Endothelial cell of hepatic sinusoid (primary cell): ENCODE measurements around the gene TATDN2.

ENCODE experiments used
- in situ Hi-C: cut with HindIII; loops from 2 replicates; pipeline ENCODE4 v1.10.0; 2017; ENCODE audit warnings: low sequenced_read_pairs

TATDN2 gene

DNA sequence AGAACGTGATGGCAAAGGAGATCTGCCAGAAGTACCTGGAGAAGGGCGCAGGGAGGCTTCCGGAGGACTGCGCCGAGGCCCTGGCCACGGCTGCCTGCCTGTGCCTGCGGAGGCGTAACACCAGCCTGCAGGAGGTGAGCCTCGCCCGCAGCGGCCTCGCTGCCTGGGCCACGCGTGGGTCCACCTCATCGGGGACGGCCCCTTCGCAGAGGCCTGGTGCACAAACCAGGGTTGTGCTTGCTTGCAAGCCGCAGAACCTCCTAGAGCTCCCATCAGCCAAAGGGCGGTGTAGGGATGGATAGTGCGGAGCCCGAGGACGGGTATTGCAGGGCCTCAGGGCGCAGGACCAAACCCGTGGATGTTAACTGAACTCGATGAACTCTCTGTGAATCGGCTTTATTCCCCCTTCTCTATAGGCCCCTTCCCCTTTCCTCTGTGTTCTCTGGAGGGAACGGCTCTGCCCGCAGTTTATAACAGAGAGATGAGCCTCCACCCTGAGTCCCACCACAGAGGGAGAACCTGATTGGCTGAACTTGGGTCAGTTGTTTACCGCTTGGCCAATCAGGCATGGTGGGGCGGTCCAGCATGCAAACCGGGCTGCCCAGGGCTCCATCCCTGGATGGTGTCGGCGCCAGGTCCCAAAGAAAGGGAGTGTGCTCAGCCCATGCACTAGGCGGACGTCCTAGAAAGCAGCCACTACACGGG, 13.6 kb upstream of the TATDN2 start:
- in situ Hi-C loops: no loop called here

GRCh38 chr3:10235551-10235950, 12.7 kb upstream of the TATDN2 start:
- in situ Hi-C loops: no loop called here

- in situ Hi-C loops: no loop called here
Observed at GRCh38 chr3:10238345-10239183, 9.7 kb upstream of the TATDN2 start.

GRCh38 chr3:10240799-10241198, 7.5 kb upstream of the TATDN2 start:
- in situ Hi-C loops: loop anchor here (10.0 kb wide), 1 partner anchor 76 kb away; the partner anchor contains the start of gene IRAK2

DNA sequence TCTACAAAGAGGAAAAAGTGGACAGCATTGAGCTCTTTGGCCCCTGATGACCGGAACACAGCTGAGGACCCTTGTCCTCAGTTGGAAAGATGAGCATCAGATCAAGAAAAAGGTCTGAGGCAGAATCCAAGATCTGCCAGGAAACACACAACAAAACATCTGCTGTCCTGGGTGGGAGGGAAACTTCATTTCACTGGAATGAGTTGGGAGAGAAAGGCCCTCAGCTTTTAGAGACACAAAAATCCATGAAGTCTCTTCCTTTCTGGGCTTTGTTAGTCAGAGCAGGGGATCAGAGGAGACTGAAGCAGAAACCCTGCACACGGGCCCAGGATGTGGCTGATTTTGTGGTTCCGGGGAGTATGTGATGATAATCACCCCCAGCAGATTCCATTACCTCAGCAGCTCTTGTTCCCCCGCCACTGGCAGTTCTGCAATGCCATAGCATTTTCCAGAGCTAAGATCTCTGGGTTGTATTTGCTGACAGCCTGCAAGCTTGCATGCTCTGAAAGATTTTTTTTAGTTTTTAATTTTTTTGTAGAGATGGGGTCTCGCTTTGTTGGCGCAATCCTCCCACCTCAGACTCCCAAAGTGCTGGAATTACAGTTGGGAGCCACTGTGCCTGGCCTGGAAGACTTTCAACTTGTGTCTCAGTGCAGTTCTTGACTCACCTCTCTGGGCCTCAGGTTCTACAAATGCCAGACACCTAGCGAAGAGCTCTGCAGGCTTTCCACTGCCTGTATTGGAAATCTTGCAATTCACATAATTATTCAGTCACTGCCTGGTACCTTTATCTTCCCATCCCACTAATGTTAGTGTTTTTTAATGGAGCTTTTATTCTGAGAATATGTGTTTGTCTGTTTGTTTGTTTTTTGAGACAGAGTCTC, 5.8 kb upstream of the TATDN2 start:
- in situ Hi-C loops: loop anchor here (10.0 kb wide), 1 partner anchor 78 kb away; the partner anchor contains the start of gene IRAK2

- in situ Hi-C loops: loop anchor here (10.0 kb wide), 1 partner anchor 79 kb away; the partner anchor contains the start of gene IRAK2
Observed at GRCh38 chr3:10244009-10244408, 4.2 kb upstream of the TATDN2 start.

DNA sequence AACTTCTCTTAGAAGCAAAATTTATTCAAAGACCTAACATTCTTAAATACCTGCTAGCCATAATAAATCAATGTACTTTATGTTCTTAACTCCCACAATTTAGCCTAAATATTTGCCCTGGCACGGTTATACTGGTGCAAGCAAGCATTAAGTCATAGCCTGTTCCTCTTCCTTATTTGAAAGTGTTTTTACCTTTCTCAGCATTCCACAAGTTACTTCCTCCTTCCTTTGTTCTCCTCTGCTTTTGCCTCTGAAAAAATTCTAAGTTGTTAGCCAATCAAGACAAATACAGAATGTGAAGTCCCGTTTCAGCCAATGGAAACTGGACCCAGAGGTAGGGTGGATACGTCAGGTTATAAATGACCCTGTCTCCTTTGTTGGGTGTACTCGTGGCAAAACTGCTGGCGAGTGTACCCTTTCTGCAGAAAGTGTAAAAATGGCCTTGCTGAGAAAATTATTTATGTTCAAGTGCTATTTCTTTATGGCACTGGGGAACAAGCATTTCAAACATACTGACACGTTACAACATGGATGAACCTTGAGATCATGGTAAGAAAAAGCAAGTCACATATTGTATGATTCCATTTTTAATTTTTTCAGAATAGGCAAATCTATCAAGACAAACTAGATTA, 3.1 kb upstream of the TATDN2 start:
- in situ Hi-C loops: loop anchor here (5.0 to 10.0 kb wide), 2 partner anchors 43 to 80 kb away; partner anchors contain the start of gene IRAK2

DNA sequence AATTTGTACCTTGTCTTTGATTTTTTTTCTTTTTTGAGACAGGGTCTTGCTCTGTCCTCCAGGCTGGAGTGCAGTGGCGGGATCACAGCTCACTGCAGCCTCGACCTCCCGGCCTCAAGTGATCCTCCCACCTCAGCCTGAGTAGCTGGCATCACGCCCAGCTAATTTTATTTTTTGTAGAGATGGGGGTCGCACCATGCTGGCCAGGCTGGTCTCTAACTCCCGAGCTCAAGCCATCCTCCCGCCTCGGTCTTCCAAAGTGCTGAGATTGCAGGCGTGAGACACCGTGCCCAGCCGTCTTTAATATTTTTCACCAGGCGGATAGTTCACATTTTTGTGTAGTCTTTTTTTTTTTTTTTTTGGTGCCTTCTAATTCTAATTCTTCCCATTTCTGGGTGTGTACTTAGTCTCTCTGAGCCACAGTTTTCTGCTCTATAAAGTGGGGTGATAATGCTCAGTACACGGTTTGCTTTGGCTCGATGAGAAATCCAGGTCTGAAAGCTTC, 528 bp upstream of the TATDN2 start:
- in situ Hi-C loops: loop anchor here (5.0 to 10.0 kb wide), 2 partner anchors 45 to 83 kb away; partner anchors contain the start of gene IRAK2

GRCh38 chr3:10248984-10249748, 907 bp downstream of the TATDN2 start:
- in situ Hi-C loops: loop anchor here (5.0 to 10.0 kb wide), 2 partner anchors 47 to 84 kb away; partner anchors contain the start of gene IRAK2

GRCh38 chr3:10249833-10250232, 1.6 kb downstream of the TATDN2 start:
- in situ Hi-C loops: loop anchor here (5.0 to 10.0 kb wide), 2 partner anchors 48 to 85 kb away; partner anchors contain the start of gene IRAK2

- in situ Hi-C loops: no loop called here
Observed at GRCh38 chr3:10251006-10251405, 2.7 kb downstream of the TATDN2 start.

GRCh38 chr3:10253731-10254130, 5.5 kb downstream of the TATDN2 start:
- in situ Hi-C loops: no loop called here

- in situ Hi-C loops: no loop called here
Observed at GRCh38 chr3:10255835-10256234, 7.6 kb downstream of the TATDN2 start.

- in situ Hi-C loops: no loop called here
Observed at GRCh38 chr3:10259036-10259435, 10.8 kb downstream of the TATDN2 start.

DNA sequence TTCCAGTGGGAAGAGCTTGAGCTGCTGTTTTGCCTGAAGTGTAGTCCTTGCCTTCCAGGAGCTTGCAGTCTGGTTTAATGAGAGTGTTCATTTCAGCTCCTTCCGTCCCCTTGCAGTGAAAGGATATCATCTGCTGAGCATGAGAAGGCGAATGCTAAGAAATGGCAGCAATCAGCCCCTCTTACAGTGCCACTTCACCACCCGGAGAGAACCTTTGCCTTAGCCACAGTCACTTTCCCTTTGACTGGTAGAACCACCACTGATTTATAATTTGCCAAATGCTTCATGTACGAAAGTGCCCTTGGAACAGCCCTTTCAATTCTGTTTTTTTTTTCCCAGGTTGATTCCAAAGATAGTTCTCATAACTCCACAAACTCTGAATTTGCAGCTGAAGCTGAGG, 11.5 kb downstream of the TATDN2 start:
- in situ Hi-C loops: loop anchor here (5.0 kb wide), 1 partner anchor 287 kb away; no protein-coding TSS in a partner anchor

DNA sequence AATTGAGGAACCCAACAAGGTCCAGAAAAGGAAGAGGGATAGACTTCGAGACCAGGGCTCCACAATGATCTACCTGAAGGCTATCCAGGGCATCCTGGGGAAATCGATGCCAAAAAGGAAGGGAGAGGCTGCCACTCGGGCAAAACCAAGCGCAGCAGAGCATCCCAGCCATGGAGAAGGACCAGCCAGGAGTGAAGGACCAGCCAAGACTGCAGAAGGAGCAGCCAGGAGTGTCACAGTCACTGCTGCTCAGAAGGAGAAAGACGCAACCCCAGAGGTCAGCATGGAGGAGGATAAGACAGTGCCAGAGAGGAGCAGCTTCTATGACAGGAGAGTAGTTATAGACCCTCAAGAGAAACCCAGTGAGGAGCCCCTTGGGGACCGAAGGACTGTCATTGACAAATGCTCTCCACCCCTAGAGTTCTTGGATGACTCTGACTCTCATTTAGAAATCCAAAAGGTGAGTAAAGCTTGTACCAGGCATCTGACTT, 12.0 kb downstream of the TATDN2 start:
- in situ Hi-C loops: loop anchor here (5.0 kb wide), 1 partner anchor 288 kb away; no protein-coding TSS in a partner anchor

- in situ Hi-C loops: loop anchor here (5.0 kb wide), 1 partner anchor 290 kb away; no protein-coding TSS in a partner anchor
Observed at GRCh38 chr3:10262027-10262426, 13.8 kb downstream of the TATDN2 start.

- in situ Hi-C loops: loop anchor here (5.0 kb wide), 1 partner anchor 292 kb away; no protein-coding TSS in a partner anchor
Observed at GRCh38 chr3:10263646-10264363, 15.5 kb downstream of the TATDN2 start.
